T-helper 1 cell treated with Interleukin-12 subunit alpha and Interleukin-12 subunit beta and Interleukin-4 antibody, amounts not matched to agents 30 ng/mL and 1 ng/mL, for 36 hours (primary cell): Measurements from ENCODE around the gene U2AF1. TPM values are rescaled to one million over a fixed set of nuclear protein-coding genes. Genes with fewer than 3 reads are reported as not detected.
"Not testable (repeated sequence)": the region's sequence is repeated elsewhere in the genome, so short reads cannot be mapped to it uniquely, and the experiment has no call there.

ENCODE experiments used
- intact Hi-C: fragments of 100-400 bp; cut with micrococcal nuclease; formaldehyde crosslinking; loops from one replicate; pipeline ENCODE4 v1.15.1; 2024
- total RNA-seq: library from RNA; stranded (reverse); gene quantifications from 2 replicates; pipeline ENCODE4 v1.2.3, GENCODE V29; 2022

The U2AF1 gene, protein sequence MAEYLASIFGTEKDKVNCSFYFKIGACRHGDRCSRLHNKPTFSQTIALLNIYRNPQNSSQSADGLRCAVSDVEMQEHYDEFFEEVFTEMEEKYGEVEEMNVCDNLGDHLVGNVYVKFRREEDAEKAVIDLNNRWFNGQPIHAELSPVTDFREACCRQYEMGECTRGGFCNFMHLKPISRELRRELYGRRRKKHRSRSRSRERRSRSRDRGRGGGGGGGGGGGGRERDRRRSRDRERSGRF
- 5.5 and 5.9 TPM in 2 replicates for total RNA-seq

DNA sequence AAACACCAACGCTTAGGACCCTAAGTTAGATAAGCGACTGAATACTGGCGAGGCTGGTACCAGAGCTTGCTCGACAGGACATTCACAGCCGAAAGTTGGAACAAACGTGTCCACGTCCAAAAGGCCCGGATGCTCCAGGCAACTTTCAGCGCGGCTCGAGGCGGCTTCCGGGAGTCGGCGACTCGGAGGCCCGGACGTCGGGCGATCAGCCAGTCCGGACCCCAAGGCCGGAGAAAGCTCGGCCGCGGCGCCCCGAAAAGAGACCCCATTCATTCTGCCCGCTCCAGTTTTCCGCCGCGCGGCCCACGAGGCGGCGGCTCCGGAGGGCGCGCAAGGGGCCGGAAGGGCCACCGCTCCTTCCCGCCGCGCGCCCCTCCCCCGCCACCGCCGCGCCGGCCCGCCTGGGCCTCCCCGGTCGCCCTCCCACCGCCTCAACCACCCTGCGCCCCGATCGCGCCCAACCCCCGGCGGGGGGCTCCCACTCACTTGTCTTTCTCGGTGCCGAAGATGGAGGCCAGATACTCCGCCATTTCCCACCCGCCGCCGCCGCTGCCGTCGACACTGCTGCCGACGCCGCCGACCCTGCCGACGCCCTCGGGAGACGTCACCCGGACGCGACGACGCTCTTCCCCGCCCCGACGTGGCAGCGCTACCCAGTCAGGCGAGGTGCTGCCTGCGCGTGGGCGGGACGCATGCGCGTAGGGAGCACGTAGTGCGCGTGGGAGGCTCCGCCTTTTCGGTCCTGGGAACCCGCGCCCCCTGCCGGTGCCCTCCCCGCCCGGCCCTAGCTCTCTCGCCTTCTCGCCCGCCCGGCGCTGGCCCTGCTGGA lies at the start of gene U2AF1:
U2AF1 (minus strand) TSS at position 606 of the 829 bp plus-strand sequence; CDS start at position 530, 76 bp downstream.
- intact Hi-C loops = not testable (repeated sequence)

DNA sequence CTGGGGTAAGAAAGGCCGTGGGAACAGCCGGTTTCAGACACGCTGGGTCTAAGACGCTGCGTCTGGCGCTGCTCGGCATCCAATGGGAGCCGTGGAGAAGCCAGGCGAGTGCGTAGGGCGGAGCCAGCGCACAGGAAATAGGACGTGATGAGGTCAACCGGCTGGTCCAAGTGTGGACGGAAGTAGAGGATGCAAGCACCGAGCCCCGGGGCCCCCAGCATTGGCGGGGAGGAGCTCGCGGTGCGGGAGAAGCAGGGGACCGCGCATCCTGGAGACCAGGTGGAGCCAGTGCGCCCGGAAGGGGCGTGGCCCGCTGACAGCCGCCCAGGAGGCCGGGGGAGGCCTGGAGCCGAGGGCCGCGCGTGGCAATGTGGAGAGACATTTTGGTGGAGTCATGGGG lies 46.2 kb upstream of the U2AF1 start:
- intact Hi-C loops = not testable (repeated sequence)

- intact Hi-C loops = not testable (repeated sequence)
Measured at GRCh38 chr21:43149344-43149743, 42.0 kb upstream of the U2AF1 start.

- intact Hi-C loops = not testable (repeated sequence)
Measured at GRCh38 chr21:43147999-43148398, 40.6 kb upstream of the U2AF1 start.

- intact Hi-C loops = not testable (repeated sequence)
Measured at GRCh38 chr21:43146637-43147036, 39.3 kb upstream of the U2AF1 start.

- intact Hi-C loops = not testable (repeated sequence)
Measured at GRCh38 chr21:43141407-43141806, 34.0 kb upstream of the U2AF1 start.

- intact Hi-C loops = not testable (repeated sequence)
Measured at GRCh38 chr21:43138944-43139343, 31.6 kb upstream of the U2AF1 start.

DNA sequence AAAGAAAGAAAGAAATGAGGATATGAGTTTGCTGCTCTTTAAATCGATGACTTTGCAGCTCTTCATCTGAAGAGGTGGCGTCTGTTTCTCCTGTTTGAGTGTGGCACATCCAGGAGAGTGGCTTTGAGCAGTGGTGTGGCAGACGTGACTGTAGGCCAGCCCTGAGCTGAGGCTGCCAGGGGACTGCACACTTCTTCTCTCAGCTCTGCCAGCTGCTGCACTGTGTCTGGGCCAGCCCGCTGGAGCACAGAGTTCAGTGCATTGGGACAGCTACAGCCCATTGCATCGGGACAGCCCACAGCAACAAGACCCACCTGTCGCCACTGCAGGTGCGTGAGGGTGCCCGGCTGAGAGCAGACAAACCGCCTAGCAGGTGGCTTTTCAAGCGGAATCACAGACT lies 27.1 kb upstream of the U2AF1 start:
- intact Hi-C loops = not testable (repeated sequence)

GRCh38 chr21:43130094-43130493 lies 22.7 kb upstream of the U2AF1 start:
- intact Hi-C loops = not testable (repeated sequence)

- intact Hi-C loops = not testable (repeated sequence)
Measured at GRCh38 chr21:43115956-43116355, 8.6 kb upstream of the U2AF1 start.

- intact Hi-C loops = not testable (repeated sequence)
Measured at GRCh38 chr21:43114483-43114882, 7.1 kb upstream of the U2AF1 start.

DNA sequence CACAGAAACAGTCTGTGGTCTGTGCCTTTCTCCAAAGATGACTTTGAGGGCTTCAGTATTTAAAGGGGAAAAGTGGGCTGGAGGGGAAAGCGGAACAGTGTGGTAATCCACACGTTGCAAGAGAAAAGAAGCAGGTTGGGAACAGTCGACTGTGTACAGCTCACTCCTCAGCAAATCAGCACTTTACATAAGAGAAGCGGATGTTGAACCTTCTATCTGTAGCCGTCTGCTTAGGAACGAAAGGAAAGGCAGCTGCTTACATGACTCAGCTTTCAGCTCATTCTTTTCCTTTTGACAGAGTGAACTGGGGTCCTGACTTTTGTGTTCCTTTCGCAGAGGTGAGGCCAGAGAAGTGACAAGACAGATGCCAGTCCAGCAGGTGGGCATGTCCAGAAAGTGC lies 1.6 kb upstream of the U2AF1 start:
- intact Hi-C loops = not testable (repeated sequence)

DNA sequence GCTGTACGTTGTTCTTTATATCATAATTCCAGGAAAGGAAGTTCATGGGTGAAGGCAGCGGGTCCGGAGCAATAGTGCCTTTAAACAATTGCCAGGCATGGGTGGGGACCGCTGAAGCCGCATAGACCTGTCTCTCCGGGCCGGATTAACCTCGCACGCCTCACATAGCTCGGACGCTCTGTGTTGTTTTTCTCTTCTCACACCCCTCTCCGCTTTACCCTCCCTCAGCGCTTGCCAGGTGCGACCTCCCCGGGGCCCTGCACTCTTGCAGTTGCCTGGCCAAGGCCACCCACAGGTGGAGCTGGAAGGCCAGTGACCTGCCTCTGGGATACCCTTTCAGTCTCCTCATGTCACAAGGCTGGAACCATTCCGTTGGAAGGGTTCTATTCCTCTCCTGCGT lies 807 bp upstream of the U2AF1 start:
- intact Hi-C loops = not testable (repeated sequence)

DNA sequence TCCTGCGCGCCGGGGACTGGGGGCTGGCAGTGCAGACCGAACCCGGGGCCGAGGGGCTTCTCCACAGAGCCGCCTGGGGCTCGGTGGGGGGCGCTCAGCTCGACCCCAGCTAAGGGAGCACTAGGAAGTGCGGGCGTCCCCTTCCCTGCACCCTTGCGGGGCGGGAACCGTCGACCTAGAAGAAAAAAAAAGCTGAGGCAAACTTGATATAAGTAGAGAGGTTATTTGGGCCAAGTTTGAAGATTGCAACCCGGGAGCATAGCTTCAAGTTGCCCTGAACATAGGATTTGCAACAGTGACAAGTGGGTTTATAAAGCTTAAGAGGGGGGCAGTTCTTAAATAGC lies 396 bp upstream of the U2AF1 start:
- intact Hi-C loops = not testable (repeated sequence)

DNA sequence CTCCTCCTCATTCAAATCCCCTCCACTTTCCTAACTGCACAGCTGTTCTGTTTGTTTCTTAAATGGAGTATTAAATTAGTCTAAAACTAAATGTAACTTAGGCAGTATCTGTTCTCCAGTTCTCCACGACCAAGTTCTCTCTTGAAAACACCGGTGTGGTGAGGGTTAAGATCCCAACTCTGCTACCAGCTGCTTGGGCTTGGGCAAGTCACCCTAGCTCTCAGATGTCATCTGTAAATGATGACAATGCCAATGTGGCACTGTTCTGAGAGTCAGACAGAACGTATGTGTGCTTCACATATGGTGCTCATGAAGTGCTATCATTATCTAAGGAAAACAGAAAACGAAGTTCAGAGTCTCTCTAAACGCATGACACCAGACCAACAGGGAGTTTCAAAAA lies 2.7 kb downstream of the U2AF1 start:
- intact Hi-C loops = not testable (repeated sequence)

DNA sequence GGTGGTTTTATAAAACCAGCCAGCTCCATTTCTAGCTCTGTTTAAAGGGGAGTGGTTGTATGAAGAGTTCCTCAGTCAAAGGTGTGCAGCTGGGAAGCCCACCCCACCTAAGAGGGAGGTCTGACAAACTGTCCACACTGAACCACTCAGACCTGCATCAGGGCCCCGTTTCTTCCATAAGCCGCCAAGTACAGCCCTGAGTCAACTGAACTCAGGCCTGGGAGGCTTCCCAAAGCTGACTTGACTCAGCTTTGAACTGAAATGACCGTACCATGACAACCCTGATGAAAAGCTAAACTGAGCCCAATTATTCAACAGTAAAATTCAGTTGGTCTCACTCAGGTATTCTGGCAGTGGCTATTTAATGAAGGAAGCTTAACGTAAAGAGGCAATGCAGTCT lies 5.1 kb downstream of the U2AF1 start:
- intact Hi-C loops = not testable (repeated sequence)

DNA sequence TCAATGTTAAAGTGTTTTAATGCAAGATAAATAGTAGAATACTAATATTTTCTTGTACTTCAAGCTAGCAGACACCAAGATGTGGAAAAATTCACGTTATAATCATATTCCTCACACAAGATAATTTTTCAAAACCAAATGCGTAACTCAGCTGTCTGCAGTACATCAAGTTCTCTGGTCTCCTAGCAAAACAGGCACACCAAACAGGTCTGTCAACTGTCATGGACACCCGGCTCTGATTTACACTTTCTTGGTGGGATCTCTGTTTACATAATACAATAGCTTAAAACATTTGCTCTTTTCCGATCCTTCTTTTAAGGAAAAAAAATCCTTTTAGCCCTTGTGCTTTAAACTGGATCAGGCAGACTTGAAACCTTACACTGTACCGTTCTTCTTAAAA lies 5.7 kb downstream of the U2AF1 start:
- intact Hi-C loops = not testable (repeated sequence)

DNA sequence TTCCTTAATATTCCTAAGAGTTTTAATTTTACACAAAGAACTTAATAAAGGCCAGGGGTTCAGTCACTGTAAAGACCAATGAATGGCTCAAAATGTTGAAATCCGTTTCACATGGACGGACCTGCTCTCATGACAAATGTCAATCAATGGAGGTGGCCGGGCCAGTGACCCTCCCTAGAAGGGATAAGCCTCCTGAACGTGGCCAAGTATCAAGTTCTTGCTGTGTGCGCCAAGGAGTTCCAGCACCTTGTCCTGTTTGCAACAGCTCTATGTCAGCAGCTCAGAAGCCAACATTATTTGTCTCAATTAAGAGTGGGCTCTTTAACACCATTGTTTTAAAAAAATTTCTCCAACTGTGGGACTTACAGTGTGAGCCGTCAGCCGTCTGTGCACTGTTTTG lies 6.4 kb downstream of the U2AF1 start:
- intact Hi-C loops = not testable (repeated sequence)

GRCh38 chr21:43091979-43092614 lies 15.3 kb downstream of the U2AF1 start:
- intact Hi-C loops = not testable (repeated sequence)

DNA sequence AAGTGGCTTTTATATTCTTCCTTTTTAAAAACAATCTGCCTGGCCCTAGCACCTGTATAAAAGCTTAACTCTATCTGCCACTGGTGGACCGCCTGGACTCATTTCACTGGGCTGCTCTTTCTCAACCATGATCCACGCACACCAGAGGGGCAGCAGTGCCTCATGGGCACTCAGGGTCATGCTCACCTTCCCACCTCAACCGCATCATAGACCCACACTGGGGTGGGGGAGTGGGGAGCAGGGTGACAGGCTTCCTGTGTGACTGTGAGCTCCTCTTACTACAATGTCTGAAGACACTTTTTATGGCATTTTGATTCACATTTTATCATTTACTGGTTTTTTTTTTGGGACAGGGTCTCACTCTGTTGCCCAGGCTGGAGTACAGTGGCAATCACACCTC lies 16.4 kb downstream of the U2AF1 start:
- intact Hi-C loops = not testable (repeated sequence)

DNA sequence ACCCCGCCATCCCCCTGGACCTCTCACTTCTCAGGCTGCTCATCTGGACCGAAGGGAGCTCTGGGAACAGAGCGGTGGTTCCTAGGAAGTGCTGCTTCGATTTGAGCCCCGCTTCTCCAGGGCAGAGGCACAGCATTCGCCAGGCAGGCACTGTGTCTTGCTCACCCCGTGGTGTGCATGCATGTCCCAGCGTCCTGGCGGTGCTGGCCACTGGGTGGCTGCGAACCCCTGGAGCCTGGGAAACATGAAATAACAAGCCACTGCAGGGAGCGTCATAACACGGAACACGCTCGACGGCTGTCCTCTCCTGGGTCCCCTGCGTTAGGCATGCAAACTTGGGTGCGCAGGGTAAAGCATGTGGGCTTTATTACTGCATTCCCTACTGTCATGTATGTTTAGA lies 17.9 kb downstream of the U2AF1 start:
- intact Hi-C loops = not testable (repeated sequence)

DNA sequence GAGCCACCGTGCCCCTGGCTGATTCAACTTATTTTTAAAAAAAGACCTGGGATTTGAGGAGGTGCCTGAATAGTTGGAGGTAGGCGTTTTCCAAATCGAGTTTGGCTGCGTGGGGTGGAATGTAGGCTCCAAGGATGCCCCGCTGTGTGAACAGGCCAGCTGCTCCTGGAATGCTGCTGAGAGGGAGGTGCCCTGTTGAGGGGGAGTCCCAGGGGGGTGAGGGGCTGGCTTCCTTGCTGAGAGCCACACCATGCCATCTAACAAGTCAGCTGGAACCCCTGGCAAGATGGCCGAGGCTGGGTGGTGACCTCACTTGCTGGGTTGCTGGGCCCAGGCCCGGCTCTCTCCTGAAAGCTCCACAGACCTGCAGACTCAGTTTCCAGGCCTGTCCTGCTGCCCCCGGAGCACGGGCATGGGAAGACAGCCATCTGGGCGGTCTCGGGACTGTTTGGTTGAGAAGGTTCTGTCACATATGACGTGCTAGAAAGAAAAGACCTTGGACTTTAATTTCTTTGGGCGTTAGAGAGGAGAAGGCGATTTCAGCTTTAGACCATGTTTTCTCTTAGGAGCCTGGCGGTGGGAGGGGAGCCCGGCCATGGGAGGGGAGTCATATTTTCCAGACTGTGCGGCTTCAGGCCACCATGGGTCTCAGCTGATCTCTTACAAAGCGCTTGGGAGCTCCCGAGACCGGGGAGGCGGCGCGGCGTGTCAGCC lies 24.6 kb downstream of the U2AF1 start:
- intact Hi-C loops = not testable (repeated sequence)
